ENCODE measurements around the gene EIPR1.
"Not testable (repeated sequence)": the region's sequence is repeated elsewhere in the genome, so short reads cannot be mapped to it uniquely, and the experiment has no call there.

The EIPR1 gene

GRCh38 chr2:3209258-3209657 is 168.4 kb downstream of the EIPR1 start:
- CTCF ChIA-PET = no interaction called here
- DNase-seq = no peak
- Mint-ChIP-seq H3K36me3 (peaks cover 12% of the 10 kb centered on the region), H3K9me3 (no peaks in the 10 kb centered on the region), H3K27me3 (no peaks in the 10 kb centered on the region), H3K27ac (no peak overlapping the region), H3K4me3 (no peak overlapping the region), H3K4me1 (no peaks in the 10 kb centered on the region)

- Mint-ChIP-seq H3K27me3 (no peaks in the 10 kb centered on the region), H3K27ac (no peak overlapping the region), H3K4me3 (no peak overlapping the region), H3K4me1 (no peaks in the 10 kb centered on the region), H3K9me3 (no peaks in the 10 kb centered on the region), H3K36me3 (peaks cover 7% of the 10 kb centered on the region)
- CTCF ChIA-PET = no interaction called here
- no peak for DNase-seq
Observed at GRCh38 chr2:3208591-3208990, 169.0 kb downstream of the EIPR1 start.

GRCh38 chr2:3208179-3208578 is 169.4 kb downstream of the EIPR1 start:
- Mint-ChIP-seq H3K36me3 (peaks cover 5% of the 10 kb centered on the region), H3K27ac (no peak overlapping the region), H3K27me3 (no peaks in the 10 kb centered on the region), H3K9me3 (no peaks in the 10 kb centered on the region), H3K4me1 (no peaks in the 10 kb centered on the region), H3K4me3 (no peak overlapping the region)
- no peak for DNase-seq
- CTCF ChIA-PET = no interaction called here

GRCh38 chr2:3207091-3207491 is 170.5 kb downstream of the EIPR1 start:
- Mint-ChIP-seq H3K36me3 (peaks cover 5% of the 10 kb centered on the region), H3K4me3 (no peak overlapping the region), H3K4me1 (no peaks in the 10 kb centered on the region), H3K27ac (no peak overlapping the region), H3K9me3 (no peaks in the 10 kb centered on the region), H3K27me3 (no peaks in the 10 kb centered on the region)
- CTCF ChIA-PET = no interaction called here
- no peak for DNase-seq

GRCh38 chr2:3205845-3206244 is 171.8 kb downstream of the EIPR1 start:
- DNase-seq = no peak
- no peaks in the 10 kb centered on the region for H3K4me1 Mint-ChIP-seq
- H3K27me3 Mint-ChIP-seq = no peaks in the 10 kb centered on the region
- peak overlapping the region; percentile 38 for H3K27ac Mint-ChIP-seq
- peaks cover 2% of the 10 kb centered on the region for H3K36me3 Mint-ChIP-seq
- H3K9me3 Mint-ChIP-seq = no peaks in the 10 kb centered on the region
- no peak overlapping the region for H3K4me3 Mint-ChIP-seq
- CTCF ChIA-PET = interaction anchor here (1.5 kb wide), 1 partner anchor 9 kb away, joined by 4 read pairs; no protein-coding TSS in a partner anchor

GRCh38 chr2:3204031-3204821 is 173.4 kb downstream of the EIPR1 start:
- CTCF ChIA-PET = no interaction called here
- DNase-seq = no peak
- Mint-ChIP-seq H3K36me3 (peaks cover 2% of the 10 kb centered on the region), H3K9me3 (no peaks in the 10 kb centered on the region), H3K4me1 (no peaks in the 10 kb centered on the region), H3K4me3 (no peak overlapping the region), H3K27ac (no peak overlapping the region), H3K27me3 (no peaks in the 10 kb centered on the region)

GRCh38 chr2:3203497-3204019 is 174.1 kb downstream of the EIPR1 start:
- Mint-ChIP-seq H3K9me3 (no peaks in the 10 kb centered on the region), H3K27ac (no peak overlapping the region), H3K4me1 (no peaks in the 10 kb centered on the region), H3K27me3 (no peaks in the 10 kb centered on the region), H3K4me3 (no peak overlapping the region), H3K36me3 (peaks cover 2% of the 10 kb centered on the region)
- CTCF ChIA-PET = no interaction called here
- DNase-seq = no peak

GRCh38 chr2:3202926-3203325 is 174.7 kb downstream of the EIPR1 start:
- H3K27me3 Mint-ChIP-seq = no peaks in the 10 kb centered on the region
- CTCF ChIA-PET = no interaction called here
- H3K4me1 Mint-ChIP-seq = no peaks in the 10 kb centered on the region
- no peaks in the 10 kb centered on the region for H3K9me3 Mint-ChIP-seq
- peaks cover 2% of the 10 kb centered on the region for H3K36me3 Mint-ChIP-seq
- no peak overlapping the region for H3K27ac Mint-ChIP-seq
- DNase-seq = no peak
- no peak overlapping the region for H3K4me3 Mint-ChIP-seq

- Mint-ChIP-seq H3K27ac (no peak overlapping the region), H3K9me3 (no peaks in the 10 kb centered on the region), H3K36me3 (peaks cover 3% of the 10 kb centered on the region), H3K27me3 (no peaks in the 10 kb centered on the region), H3K4me1 (no peaks in the 10 kb centered on the region), H3K4me3 (no peak overlapping the region)
- CTCF ChIA-PET = no interaction called here
- no peak for DNase-seq
Observed at GRCh38 chr2:3201281-3201680, 176.3 kb downstream of the EIPR1 start.

GRCh38 chr2:3200420-3200939 is 177.1 kb downstream of the EIPR1 start:
- no peak overlapping the region for H3K27ac Mint-ChIP-seq
- no peaks in the 10 kb centered on the region for H3K27me3 Mint-ChIP-seq
- no peak for DNase-seq
- no peak overlapping the region for H3K4me3 Mint-ChIP-seq
- CTCF ChIA-PET = no interaction called here
- peaks cover 3% of the 10 kb centered on the region for H3K36me3 Mint-ChIP-seq
- H3K9me3 Mint-ChIP-seq = no peaks in the 10 kb centered on the region
- H3K4me1 Mint-ChIP-seq = no peaks in the 10 kb centered on the region

- no peak overlapping the region for H3K27ac Mint-ChIP-seq
- H3K9me3 Mint-ChIP-seq = no peaks in the 10 kb centered on the region
- no peak for DNase-seq
- CTCF ChIA-PET = no interaction called here
- no peak overlapping the region for H3K4me3 Mint-ChIP-seq
- H3K4me1 Mint-ChIP-seq = no peaks in the 10 kb centered on the region
- no peaks in the 10 kb centered on the region for H3K27me3 Mint-ChIP-seq
- H3K36me3 Mint-ChIP-seq = peaks cover 8% of the 10 kb centered on the region
Observed at GRCh38 chr2:3199627-3200345, 177.8 kb downstream of the EIPR1 start.

- DNase-seq, H3K27ac Mint-ChIP-seq, H3K36me3 Mint-ChIP-seq, H3K4me1 Mint-ChIP-seq, H3K27me3 Mint-ChIP-seq, CTCF ChIA-PET, H3K9me3 Mint-ChIP-seq, H3K4me3 Mint-ChIP-seq: not testable (repeated sequence)
Observed at GRCh38 chr2:3198671-3199192, 178.9 kb downstream of the EIPR1 start.

- no peaks in the 10 kb centered on the region for H3K27me3 Mint-ChIP-seq
- CTCF ChIA-PET = no interaction called here
- no peak for DNase-seq
Observed at GRCh38 chr2:3198119-3198518, 179.5 kb downstream of the EIPR1 start.

GRCh38 chr2:3197308-3197707 is 180.3 kb downstream of the EIPR1 start:
- Mint-ChIP-seq H3K36me3 (peaks cover 8% of the 10 kb centered on the region), H3K4me1 (no peaks in the 10 kb centered on the region), H3K9me3 (no peaks in the 10 kb centered on the region), H3K4me3 (no peak overlapping the region), H3K27ac (no peak overlapping the region), H3K27me3 (no peaks in the 10 kb centered on the region)
- CTCF ChIA-PET = interaction anchor here (1.2 kb wide), 1 partner anchor 9 kb away, joined by 4 read pairs; no protein-coding TSS in a partner anchor
- no peak for DNase-seq

More at GRCh38 chr2:3198119-3198518, 179.5 kb downstream of the EIPR1 start:
- H3K27ac Mint-ChIP-seq = no peak overlapping the region
- no peaks in the 10 kb centered on the region for H3K9me3 Mint-ChIP-seq
- no peaks in the 10 kb centered on the region for H3K4me1 Mint-ChIP-seq
- H3K4me3 Mint-ChIP-seq = no peak overlapping the region
- H3K36me3 Mint-ChIP-seq = peaks cover 8% of the 10 kb centered on the region

Data from activated naive CD4-positive, alpha-beta T cell treated with anti-CD3 and anti-CD28 coated beads, Interleukin-2, amount 10 ng/mL, durations not matched to agents 7 days and 5 days (primary cell).